Stimulated activated CD4-positive, alpha-beta T cell treated with anti-CD3 and anti-CD28 coated beads, TNF-alpha, amount 100 ng/mL, for 48 hours (primary cell): ENCODE results near the gene AVL9.
"Not testable (repeated sequence)": the region's sequence is repeated elsewhere in the genome, so short reads cannot be mapped to it uniquely, and the experiment has no call there.

ENCODE experiments used
- DNase-seq, 3 donors: peaks; one replicate each; pipeline ENCODE4 v3.0.0-alpha.2; 2020; ENCODE audit warnings: low read depth in 3 of 3

Gene AVL9

GRCh38 chr7:32637611-32638010 lies 142.3 kb downstream of the AVL9 start:
- not testable (repeated sequence) for DNase-seq
